Astrocyte (in vitro differentiated cells and primary cell): Measurements from ENCODE around the gene COL16A1.

Experiments used
- EZH2 ChIP-seq: IDR thresholded peaks from 2 replicates; pipeline ENCODE4 v1.6.1; 2012; ENCODE audit warnings: mild to moderate bottlenecking, low read length, inconsistent platforms; ENCODE audit not compliant: insufficient read depth
- TF ChIP-seq, protein P1 (sequence below): IDR thresholded peaks from 2 replicates; pipeline ENCODE4 v1.5.1; 2011; ENCODE audit warnings: low read depth, mild to moderate bottlenecking, inconsistent platforms, low read length, moderate library complexity; ENCODE audit not compliant: insufficient read depth

DNA sequence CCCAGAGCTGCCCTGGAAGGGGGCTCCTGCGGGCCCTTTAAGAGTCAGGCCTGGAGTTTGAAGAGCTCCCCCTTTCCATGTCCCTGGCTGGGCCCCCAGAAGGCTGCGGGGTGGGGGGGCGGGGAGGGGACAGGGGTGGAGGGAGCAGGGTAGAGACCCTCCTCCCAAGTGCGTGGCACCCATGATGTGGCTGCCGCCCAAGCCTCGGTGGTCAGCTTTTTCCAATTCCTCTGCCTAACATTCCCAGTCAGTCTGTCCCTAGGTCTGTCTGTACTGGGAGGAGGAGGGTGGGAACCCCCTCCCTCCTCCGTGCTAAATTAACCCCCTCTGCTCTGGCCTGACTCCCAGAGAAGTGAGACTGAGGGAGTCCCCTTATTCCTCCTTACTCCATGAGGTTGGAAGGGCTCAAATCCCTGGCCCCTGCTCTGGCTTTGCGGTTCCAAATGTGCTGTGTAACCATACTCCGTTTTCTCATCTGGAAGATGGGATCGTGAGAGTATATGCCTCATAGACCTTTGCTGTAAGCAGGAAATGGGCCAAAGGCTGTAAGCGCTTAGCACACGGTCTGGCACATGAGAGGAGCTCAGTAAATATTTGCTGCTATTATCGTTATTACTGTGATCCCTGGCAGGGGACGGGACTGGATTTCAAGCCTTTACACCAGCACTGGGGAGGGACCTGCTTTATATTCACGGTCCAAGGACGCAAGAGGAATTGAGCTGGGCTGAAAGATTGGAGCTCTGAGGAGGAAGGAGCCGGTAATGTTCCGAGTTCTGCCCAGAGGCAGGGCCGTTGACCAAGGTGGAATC lies 658 bp upstream of the COL16A1 start:
- TF ChIP-seq, protein P1, sequence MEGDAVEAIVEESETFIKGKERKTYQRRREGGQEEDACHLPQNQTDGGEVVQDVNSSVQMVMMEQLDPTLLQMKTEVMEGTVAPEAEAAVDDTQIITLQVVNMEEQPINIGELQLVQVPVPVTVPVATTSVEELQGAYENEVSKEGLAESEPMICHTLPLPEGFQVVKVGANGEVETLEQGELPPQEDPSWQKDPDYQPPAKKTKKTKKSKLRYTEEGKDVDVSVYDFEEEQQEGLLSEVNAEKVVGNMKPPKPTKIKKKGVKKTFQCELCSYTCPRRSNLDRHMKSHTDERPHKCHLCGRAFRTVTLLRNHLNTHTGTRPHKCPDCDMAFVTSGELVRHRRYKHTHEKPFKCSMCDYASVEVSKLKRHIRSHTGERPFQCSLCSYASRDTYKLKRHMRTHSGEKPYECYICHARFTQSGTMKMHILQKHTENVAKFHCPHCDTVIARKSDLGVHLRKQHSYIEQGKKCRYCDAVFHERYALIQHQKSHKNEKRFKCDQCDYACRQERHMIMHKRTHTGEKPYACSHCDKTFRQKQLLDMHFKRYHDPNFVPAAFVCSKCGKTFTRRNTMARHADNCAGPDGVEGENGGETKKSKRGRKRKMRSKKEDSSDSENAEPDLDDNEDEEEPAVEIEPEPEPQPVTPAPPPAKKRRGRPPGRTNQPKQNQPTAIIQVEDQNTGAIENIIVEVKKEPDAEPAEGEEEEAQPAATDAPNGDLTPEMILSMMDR = no peak
- TF ChIP-seq EZH2 = no peak
